Raji (cell line): Measurements from ENCODE around the gene ELOVL2.

ENCODE experiments used
- POLR2A ChIP-seq: IDR thresholded peaks from 2 replicates; pipeline ENCODE4 v1.6.1; 2011; ENCODE audit warnings: low read depth, low read length, control low read depth; ENCODE audit not compliant: insufficient read depth

ELOVL2 gene

DNA sequence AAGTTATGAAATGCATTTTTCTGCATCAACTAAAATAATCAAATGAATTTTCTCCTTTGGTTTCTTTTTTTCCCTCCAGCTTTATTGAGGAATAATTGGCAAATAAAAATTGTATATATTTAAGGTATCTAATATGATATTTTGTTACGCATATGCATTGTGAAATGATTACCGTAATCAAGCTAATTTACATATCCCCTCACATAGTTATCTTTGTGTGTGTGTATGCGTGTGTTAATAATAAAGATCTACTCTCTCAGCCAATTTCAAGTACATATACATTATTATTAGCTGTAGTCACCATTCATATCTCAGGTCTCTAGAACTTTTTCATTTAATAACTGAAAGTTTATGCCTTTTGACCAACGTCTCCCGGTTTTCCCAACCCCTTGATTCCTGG lies 96.1 kb downstream of the ELOVL2 start:
- TF ChIP-seq POLR2A = no peak

DNA sequence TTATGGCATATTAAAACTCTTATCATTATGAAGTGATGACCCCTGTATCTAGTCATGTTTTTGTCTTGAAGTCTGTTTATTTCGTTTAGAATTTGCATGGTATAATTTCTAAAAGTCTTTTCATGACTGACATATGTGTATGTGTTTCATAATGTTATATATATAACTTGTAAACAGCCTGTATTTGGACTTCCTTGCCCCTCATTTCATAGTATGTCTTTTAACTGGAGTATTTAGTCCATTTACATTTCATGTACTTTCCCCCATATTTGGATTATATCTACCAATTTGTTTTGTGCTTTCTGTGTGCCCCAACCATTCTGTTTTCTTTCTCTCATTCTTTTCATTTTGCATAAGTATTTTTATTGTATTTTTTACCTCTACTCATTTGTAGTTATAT lies 98.3 kb downstream of the ELOVL2 start:
- TF ChIP-seq POLR2A = no peak

DNA sequence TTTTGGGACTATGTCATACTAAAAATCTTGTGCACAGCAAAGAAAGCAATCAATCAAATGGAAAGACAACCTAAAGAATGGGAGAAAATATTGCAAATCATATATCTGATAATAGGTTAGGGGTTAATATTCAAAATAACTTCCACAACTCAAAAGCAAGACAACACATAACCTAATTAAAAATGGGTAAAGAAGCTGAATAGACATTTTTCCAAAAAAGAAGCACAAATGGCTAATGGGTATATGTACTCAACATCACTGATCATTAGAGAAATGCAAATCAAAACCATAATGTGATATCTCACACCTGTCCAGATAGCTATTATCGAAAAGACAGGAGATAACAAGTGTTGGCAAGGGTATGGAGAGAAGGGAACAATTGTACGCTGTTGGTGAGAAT lies 104.3 kb downstream of the ELOVL2 start:
- TF ChIP-seq POLR2A = no peak

DNA sequence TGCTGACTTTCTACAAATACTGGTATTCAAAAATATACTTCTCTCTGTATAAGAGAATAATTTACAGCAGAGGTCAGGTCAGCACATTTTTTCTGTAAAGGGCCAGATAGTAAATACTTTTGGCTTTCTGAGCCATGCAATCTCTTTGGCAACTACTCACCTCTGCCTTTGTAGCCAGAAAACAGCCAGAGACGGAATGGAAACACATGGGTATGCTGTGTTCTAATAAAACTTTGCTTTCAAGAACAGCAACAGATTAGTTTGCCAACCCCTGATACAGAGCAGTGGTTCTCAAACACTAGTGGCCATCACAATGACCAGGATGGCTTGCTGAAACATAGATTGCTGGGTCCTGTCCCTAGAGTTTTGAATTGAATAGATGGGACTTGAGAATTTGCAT lies 111.0 kb downstream of the ELOVL2 start:
- TF ChIP-seq POLR2A = no peak
